Erythroblast (primary cell): ENCODE data around the gene ETNK1.
"Not testable (repeated sequence)": the region's sequence is repeated elsewhere in the genome, so short reads cannot be mapped to it uniquely, and the experiment has no call there.

Experiments
- GATA1 ChIP-seq: IDR thresholded peaks from 2 replicates; pipeline ENCODE4 v1.6.1; 2011; ENCODE audit warnings: low read depth, mild to moderate bottlenecking, control low read depth, low read length, moderate library complexity
- POLR2A ChIP-seq: IDR thresholded peaks from 2 replicates; pipeline ENCODE4 v1.6.1; 2011; ENCODE audit warnings: mild to moderate bottlenecking, low read length

GRCh38 chr12:22701216-22701809, 76.3 kb downstream of the ETNK1 start:
- TF ChIP-seq POLR2A, GATA1: not testable (repeated sequence)
